ENCODE data around the gene DDX28.
A peak's percentile ranks its signal among the peaks of the same experiment; 100 is the strongest.
"Not testable (repeated sequence)": the region's sequence is repeated elsewhere in the genome, so short reads cannot be mapped to it uniquely, and the experiment has no call there.

Gene DDX28

GRCh38 chr16:68021490-68021889 lies 1.5 kb downstream of the DDX28 start:
- TF ChIP-seq, protein P1, sequence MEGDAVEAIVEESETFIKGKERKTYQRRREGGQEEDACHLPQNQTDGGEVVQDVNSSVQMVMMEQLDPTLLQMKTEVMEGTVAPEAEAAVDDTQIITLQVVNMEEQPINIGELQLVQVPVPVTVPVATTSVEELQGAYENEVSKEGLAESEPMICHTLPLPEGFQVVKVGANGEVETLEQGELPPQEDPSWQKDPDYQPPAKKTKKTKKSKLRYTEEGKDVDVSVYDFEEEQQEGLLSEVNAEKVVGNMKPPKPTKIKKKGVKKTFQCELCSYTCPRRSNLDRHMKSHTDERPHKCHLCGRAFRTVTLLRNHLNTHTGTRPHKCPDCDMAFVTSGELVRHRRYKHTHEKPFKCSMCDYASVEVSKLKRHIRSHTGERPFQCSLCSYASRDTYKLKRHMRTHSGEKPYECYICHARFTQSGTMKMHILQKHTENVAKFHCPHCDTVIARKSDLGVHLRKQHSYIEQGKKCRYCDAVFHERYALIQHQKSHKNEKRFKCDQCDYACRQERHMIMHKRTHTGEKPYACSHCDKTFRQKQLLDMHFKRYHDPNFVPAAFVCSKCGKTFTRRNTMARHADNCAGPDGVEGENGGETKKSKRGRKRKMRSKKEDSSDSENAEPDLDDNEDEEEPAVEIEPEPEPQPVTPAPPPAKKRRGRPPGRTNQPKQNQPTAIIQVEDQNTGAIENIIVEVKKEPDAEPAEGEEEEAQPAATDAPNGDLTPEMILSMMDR (IDR thresholded peaks at IDR 0.05; ENCODE audit: insufficient read depth, low read depth, low read length, missing control alignments) = no peak
- no peak overlapping the region for H3K4me3 ChIP-seq (ENCODE audit: low read depth, low read length)
- DNase-seq (ENCODE audit: low read depth) = no peak

GRCh38 chr16:68019167-68019680 lies 3.8 kb downstream of the DDX28 start:
- H3K4me3 ChIP-seq (ENCODE audit: low read depth, low read length) = no peak overlapping the region
- DNase-seq (ENCODE audit: low read depth) = no peak
- TF ChIP-seq, protein P1 (IDR thresholded peaks at IDR 0.05; ENCODE audit: insufficient read depth, low read depth, low read length, missing control alignments) = no peak

- TF ChIP-seq, protein P1 (IDR thresholded peaks at IDR 0.05; ENCODE audit: insufficient read depth, low read depth, low read length, missing control alignments) = no peak
- H3K4me3 ChIP-seq (ENCODE audit: low read depth, low read length) = no peak within 1 kb of the TSS
- no peak for DNase-seq (ENCODE audit: low read depth)
These were observed 7.4 kb downstream of the DDX28 start, which contains the start of gene DPEP2NB for GRCh38 chr16:68015681-68016080. Gene DPEP2NB (minus strand): TSS chr16:68015911. CDS start chr16:68015770, 141 bp downstream.

GRCh38 chr16:68013440-68013839 lies 9.6 kb downstream of the DDX28 start:
- H3K4me3 ChIP-seq (ENCODE audit: low read depth, low read length) = no peak overlapping the region
- DNase-seq (ENCODE audit: low read depth) = no peak
- TF ChIP-seq, protein P1 (IDR thresholded peaks at IDR 0.05; ENCODE audit: insufficient read depth, low read depth, low read length, missing control alignments) = no peak

GRCh38 chr16:68009872-68010271 lies 13.2 kb downstream of the DDX28 start:
- not testable (repeated sequence) for H3K4me3 ChIP-seq (ENCODE audit: low read depth, low read length); DNase-seq (ENCODE audit: low read depth)

DNA sequence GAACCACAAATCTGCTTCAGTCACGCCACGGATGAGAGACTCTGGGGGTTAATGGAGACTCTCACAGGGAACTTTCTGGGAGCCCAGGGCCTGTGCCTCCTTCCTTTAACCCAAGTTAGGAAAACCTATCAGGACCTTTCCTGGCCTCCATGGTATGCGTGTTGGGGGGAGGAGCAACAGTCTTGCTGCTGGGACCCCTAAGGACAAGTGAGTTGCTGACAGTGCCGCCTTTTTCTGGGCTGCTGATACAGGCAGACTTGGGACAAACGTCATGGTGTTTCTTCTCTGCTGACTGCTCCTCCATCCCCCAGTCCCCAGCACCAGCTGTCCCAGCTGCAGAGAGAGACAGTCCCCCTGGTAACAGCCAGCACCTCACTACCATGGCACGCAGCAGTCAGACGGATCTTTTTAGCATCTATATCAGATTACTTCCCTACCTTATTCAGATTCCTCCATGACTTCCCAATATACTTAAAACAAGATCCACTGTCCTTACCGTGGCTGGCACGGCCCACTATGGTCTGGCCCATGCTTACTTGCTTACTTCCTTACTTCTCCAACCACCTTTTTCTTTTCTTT lies 13.8 kb downstream of the DDX28 start:
- DNase-seq (ENCODE audit: low read depth) = no peak
- TF ChIP-seq, protein P1 (IDR thresholded peaks at IDR 0.05; ENCODE audit: insufficient read depth, low read depth, low read length, missing control alignments) = no peak
- no peak overlapping the region for H3K4me3 ChIP-seq (ENCODE audit: low read depth, low read length)

DNA sequence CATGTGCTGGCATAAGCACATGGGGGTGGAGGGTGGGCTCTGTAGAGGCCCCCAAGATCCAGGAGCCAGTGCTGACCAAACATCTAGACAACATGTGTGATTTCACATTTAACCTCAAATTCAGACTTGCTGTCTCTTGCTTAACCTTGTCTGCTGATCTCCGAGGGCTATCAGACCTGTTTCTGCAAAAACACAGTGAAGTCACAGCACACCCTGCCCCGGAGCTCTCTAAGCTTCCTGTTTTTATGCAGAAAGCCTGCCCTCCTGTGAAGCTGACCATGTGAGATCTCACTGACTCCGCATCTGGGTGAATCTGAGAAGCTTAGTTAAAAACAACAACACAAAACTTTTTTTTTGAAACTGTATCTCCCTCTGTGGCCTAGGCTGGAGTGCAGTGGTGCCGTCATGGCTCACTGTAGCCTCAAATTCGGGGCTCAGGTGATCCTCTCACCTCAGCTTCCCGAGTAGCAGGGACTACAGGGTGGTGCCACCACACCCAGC lies 17.2 kb downstream of the DDX28 start:
- no peak overlapping the region for H3K4me3 ChIP-seq (ENCODE audit: low read depth, low read length)
- TF ChIP-seq, protein P1 (IDR thresholded peaks at IDR 0.05; ENCODE audit: insufficient read depth, low read depth, low read length, missing control alignments) = no peak
- peak; percentile 75 for DNase-seq (ENCODE audit: low read depth)

Data from GM12865 (cell line).